Fibroblast of skin of left quadriceps (primary cell): ENCODE data around the gene ADH1B.
"Not testable (repeated sequence)": the region's sequence is repeated elsewhere in the genome, so short reads cannot be mapped to it uniquely, and the experiment has no call there.

Experiments
- DNase-seq, 2 experiments: peaks; one replicate each; pipeline ENCODE4 v3.0.0-alpha.2; 2013; ENCODE audit warnings: low read depth in 2 of 2

ADH1B gene

GRCh38 chr4:99324361-99324760 is 3.2 kb upstream of the ADH1B start:
- DNase-seq: no peak

DNA sequence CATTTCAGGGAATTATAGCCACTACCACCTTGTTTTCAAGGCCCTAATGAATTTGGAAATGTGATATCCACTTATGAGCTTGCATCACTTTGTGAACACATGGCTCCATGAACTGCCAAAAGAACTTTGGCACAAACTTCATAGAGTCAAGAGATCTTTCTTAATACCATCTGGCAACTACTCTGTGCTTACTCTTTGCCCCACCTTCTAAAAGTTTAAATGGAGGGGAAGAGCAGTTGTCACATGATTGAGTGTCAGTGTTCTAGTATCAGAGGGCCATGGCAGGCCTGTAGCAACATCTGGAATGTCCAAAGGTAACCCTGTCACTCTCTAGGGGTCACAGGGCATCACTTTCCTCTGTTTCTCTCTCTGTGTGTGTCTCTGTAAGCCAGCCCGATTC is 2.6 kb upstream of the ADH1B start:
- DNase-seq: no peak

GRCh38 chr4:99317811-99318210 is 3.4 kb downstream of the ADH1B start:
- DNase-seq: not testable (repeated sequence)

- no peak for DNase-seq
Measured at GRCh38 chr4:99317354-99317753, 3.8 kb downstream of the ADH1B start.

GRCh38 chr4:99315839-99316238 is 5.4 kb downstream of the ADH1B start:
- no peak for DNase-seq

GRCh38 chr4:99314211-99314610 is 7.0 kb downstream of the ADH1B start:
- no peak for DNase-seq

GRCh38 chr4:99310389-99310788 is 10.8 kb downstream of the ADH1B start:
- no peak for DNase-seq

DNA sequence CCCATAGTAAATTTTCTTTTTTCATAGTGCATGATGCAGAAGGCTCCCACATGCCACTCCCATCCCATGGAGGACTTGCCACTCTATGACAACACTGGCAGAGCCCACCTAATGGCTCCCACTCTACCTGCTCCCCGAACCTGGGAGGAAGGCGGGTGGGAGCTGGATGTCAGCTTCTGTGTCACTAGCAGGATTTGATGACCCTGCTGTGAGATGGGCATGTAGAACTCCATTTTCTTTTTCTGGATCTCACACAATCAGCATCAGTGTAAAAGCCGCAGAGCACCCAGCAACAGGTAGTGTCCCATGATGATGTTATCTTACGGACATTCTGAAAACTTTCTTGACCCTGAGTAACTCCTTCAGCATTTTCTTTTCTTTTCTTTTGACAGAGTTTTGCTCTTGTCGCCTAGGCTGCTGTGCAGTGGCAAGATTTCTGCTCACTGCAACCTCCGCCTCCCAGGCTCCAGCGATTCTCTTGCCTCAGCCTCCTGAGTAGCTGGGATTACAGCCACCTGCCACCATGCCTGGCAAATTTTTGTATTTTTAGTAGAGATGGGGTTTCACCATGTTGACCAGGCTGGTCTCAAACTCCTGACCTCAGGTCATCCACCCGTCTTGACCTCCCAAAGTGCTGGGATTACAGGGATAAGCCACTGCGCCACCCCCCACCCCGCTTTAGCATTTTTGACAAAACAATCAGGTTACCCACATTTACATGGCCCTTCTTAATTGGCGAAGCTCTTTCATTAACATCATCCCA is 15.4 kb downstream of the ADH1B start:
- DNase-seq: no peak

GRCh38 chr4:99301376-99302164 is 19.6 kb downstream of the ADH1B start:
- peak in 1 of 2 experiments; percentile 11 for DNase-seq

DNA sequence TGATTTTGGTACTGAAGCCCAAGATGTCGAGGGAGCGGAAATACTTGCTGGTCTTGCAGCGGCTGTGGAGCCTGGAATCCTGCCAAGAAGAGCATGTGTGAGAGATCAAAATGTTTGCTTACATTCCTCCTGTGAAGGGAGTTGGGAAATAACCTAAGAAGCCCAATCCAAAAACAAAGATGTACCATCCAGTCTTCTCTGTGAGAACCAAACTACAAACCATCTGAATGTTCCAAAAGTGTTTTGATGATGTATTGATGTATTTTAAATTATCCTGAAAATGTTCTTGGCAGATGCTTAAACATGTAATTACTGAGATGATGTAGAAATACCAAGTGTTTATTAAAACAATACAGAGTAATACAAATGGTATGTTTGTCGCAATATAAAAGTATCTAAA is 20.3 kb downstream of the ADH1B start:
- DNase-seq: peak; percentile 82 to 84

- DNase-seq: no peak
Measured at GRCh38 chr4:99293357-99293756, 27.8 kb downstream of the ADH1B start.

- no peak for DNase-seq
Measured at GRCh38 chr4:99290848-99291786, 30.1 kb downstream of the ADH1B start, which contains the start of gene ADH1A. Gene ADH1A, minus strand, starts transcription at chr4:99290985. Its CDS starts 71 bp downstream, at chr4:99290914.

DNA sequence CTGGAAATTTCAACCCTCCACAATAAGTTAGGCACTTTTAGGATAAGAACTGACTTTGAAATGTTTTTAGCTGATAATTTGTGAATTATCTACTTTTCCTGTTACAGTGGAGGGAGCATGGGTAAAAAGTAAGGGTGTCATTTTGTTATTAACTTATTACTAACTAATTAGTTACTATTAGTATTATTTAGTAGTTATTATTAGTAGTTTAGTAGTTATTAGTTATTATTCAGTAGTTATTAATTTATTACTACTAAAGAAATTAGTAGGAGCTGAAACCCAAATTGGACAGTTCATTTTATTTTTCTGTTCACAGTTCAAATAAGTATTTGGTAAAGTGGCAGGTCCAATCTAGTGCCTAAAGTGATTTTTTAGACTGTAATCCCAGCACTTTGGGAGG is 35.8 kb downstream of the ADH1B start:
- DNase-seq: no peak

DNA sequence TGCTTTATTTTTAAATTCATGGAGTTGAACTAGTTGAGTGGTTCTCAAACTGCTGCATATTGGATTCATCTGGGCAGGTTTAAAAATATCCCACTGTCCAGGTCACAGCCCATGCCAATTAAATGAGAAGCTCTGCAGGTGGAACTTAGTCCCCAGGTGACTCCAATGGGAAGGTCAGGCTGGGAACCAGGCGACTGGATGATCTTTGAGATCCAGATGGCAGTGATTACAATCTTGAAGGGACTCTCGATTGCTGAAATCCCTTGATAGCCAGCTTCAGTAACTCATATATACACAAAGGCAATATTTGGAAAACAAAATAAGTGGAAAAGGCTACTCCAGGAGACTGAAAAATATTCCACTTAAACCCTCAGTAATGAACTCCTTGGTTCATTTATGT is 38.5 kb downstream of the ADH1B start:
- DNase-seq: no peak

DNA sequence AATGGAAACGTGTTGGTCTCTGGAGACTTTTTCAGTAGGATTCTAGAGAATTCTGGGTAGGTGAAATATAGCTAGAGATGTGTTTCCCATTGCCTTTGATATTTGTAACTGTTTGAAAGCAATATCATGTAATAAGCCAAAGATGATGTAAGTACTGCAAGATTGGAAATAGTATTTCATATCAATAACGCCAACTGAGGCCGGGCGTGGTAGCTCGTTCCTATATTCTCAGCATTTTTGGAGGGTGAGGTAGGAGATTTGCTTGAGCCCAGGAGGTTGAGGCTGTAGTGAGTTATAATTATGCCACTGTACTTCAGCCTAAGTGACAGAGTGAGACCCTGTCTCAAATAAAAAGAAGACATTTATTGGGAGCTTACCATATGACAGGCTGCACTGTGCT is 39.9 kb downstream of the ADH1B start:
- DNase-seq: no peak

GRCh38 chr4:99276417-99276816 is 44.8 kb downstream of the ADH1B start:
- no peak for DNase-seq

GRCh38 chr4:99275885-99276284 is 45.3 kb downstream of the ADH1B start:
- no peak for DNase-seq

DNA sequence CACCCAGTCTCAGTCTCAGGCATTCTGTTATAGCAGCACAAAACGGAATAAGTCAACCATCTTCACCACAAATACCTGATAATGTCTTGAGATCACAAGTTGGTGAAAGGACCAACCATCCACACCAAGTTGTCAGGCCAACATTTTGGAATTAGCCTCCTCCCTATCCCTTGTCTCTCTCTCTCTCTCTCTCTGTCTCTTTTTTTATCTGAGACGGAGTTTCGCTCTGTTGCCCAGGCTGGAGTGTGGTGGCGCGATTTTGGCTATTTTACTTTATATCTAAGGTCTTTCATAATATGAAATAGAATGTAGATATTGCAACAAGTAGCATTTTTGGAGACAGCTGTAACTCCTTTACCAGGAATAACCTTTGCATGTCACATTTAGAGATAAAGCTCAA is 46.2 kb downstream of the ADH1B start:
- DNase-seq: no peak

DNA sequence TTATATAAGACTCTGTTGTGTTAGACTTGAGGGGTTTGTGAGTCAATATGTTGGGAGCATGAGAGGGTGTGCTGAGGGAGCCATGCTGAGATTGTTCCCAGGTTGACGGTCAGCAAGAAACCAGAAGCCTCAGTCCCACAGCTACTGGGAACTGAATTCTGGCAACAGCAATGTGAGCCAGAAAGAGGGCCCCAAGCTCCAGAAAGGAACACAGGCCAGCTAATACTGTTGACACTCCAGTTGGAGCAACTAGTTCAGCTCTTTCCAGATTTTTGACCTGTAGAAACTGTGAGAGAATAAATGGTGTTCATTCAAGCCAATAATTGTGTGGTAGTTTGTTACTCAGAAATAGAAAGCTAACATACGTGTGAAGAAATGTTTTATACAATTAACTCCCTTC is 47.5 kb downstream of the ADH1B start:
- DNase-seq: no peak

DNA sequence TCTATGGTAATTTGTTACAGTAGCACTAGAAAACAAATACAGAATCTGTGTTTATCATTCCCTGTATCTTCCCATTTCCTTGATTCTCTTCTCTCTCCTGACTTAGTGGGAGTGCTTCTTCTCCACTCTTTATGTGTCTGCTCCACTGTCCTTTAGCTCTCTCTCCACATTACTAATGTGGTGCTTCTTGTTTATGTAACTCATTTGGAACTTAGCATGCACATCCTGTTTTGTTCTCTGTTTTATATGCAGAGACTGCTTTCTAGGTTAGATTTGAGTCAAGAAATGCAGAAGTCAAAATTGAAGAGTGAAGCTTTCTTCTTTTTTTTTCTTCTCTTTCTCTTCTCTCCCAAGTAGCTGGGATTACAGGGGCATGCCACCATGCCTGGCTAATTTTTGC is 56.3 kb downstream of the ADH1B start:
- no peak for DNase-seq
